Prostate gland (tissue), 2 donors: ENCODE data around the gene NOL9. TPM values are rescaled to one million over a fixed set of nuclear protein-coding genes. Genes with fewer than 3 reads are reported as not detected.

Experiments
- DNase-seq: peaks from one replicate; pipeline ENCODE4 v3.0.0-alpha.2; 2019; ENCODE audit warnings: low spot score
- H3K27ac ChIP-seq, 2 donors: fragments of 200-600 bp; sonication (generic); 2 replicates each; pipeline ENCODE4 v1.5.1; 2017 to 2019
- H3K27me3 ChIP-seq: fragments of 200-600 bp; sonication (generic); replicated peaks from 2 replicates; pipeline ENCODE4 v1.5.1; 2019; ENCODE audit not compliant: insufficient read depth
- H3K36me3 ChIP-seq, 2 donors: fragments of 200-600 bp; sonication (generic); 1 replicate in 1 of 2; 2 replicates in 1 of 2; pipeline versions ENCODE4 v1.5.1 to v1.8.1; 2017 to 2019
- H3K4me1 ChIP-seq: fragments of 200-600 bp; sonication (generic); replicated peaks from 2 replicates; pipeline ENCODE4 v1.5.1; 2019
- H3K4me3 ChIP-seq, 2 donors: fragments of 200-600 bp; sonication (generic); 2 replicates each; pipeline ENCODE4 v1.5.1; 2017 to 2019
- H3K9me3 ChIP-seq: fragments of 200-600 bp; sonication (generic); 2 replicates; pipeline ENCODE4 v1.5.1; 2017
- POLR2A ChIP-seq: fragments of 450-650 bp; IDR thresholded peaks from one replicate; pipeline ENCODE4 v1.6.1; 2016; ENCODE audit warnings: antibody characterized with exemption, mild to moderate bottlenecking
- POLR2AphosphoS5 ChIP-seq: sonication (generic); formaldehyde crosslinking; IDR thresholded peaks from one replicate; pipeline ENCODE4 v1.6.1; 2017; ENCODE audit warnings: antibody characterized with exemption
- WGBS: methylation state at CpG from one replicate; pipeline ENCODE4 v1.1.5; 2018; 5-methylcytosine and 5-hydroxymethylcytosine counted together
- intact Hi-C: fragments of 100-400 bp; cut with DNase I; formaldehyde crosslinking; loops from one replicate; pipeline ENCODE4 v1.14.2; 2022
- total RNA-seq, 2 donors: library from RNA; depleted of rRNA; stranded (reverse); fragments of >200 nt; gene quantifications; one replicate each; pipeline ENCODE4 v1.1.0, GENCODE V29; 2016
- TF ChIP-seq, protein P1 (sequence below), 4 experiments: fragments of 200-600 bp in 2 of 4; fragments of 450-650 bp in 2 of 4; sonication (generic) in 2 of 4; IDR thresholded peaks; 1 replicate in 3 of 4; 2 replicates in 1 of 4; pipeline ENCODE4 v1.5.1; 2016 to 2019; ENCODE audit warnings: antibody characterized with exemption in 4 of 4, mild to moderate bottlenecking in 2 of 4, moderate library complexity in 2 of 4

Gene NOL9
- total RNA-seq, 2 donors from 2014 or later: 15.7 to 20.9 TPM

DNA sequence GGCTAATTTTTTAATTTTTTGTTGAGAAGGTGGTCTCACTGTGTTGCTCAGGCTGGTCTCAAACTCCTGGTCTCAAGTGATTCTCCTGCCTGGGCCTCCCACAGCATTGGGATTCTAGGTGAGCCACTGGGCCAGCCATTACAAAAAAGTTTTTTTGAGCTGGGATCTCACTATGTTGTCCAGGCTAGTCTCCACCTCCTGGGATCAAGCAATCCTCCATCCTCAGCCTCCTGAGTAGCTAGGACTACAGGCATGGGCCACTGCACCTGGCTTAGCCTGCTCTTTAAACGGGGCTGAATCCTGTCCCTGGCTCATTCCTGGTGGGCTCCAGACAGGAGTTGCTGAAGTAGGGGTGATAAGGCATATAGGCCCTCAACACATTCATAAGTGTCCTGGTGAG lies 3.3 kb upstream of the NOL9 start:
- Histone ChIP-seq H3K27me3 (no peaks in the 10 kb centered on the region), H3K27ac (no peak overlapping the region), H3K4me1 (no peaks in the 10 kb centered on the region), H3K36me3 (no peaks in the 10 kb centered on the region), H3K4me3 (no peak overlapping the region), H3K9me3 (no peaks in the 10 kb centered on the region)
- WGBS: 95% methylated on average over 1 of the region's 1 CpG
- TF ChIP-seq POLR2AphosphoS5: no peak
- TF ChIP-seq, protein P1, sequence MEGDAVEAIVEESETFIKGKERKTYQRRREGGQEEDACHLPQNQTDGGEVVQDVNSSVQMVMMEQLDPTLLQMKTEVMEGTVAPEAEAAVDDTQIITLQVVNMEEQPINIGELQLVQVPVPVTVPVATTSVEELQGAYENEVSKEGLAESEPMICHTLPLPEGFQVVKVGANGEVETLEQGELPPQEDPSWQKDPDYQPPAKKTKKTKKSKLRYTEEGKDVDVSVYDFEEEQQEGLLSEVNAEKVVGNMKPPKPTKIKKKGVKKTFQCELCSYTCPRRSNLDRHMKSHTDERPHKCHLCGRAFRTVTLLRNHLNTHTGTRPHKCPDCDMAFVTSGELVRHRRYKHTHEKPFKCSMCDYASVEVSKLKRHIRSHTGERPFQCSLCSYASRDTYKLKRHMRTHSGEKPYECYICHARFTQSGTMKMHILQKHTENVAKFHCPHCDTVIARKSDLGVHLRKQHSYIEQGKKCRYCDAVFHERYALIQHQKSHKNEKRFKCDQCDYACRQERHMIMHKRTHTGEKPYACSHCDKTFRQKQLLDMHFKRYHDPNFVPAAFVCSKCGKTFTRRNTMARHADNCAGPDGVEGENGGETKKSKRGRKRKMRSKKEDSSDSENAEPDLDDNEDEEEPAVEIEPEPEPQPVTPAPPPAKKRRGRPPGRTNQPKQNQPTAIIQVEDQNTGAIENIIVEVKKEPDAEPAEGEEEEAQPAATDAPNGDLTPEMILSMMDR (IDR thresholded peaks at IDR 0.05): no peak
- no peak for DNase-seq
- intact Hi-C loops: no loop called here

DNA sequence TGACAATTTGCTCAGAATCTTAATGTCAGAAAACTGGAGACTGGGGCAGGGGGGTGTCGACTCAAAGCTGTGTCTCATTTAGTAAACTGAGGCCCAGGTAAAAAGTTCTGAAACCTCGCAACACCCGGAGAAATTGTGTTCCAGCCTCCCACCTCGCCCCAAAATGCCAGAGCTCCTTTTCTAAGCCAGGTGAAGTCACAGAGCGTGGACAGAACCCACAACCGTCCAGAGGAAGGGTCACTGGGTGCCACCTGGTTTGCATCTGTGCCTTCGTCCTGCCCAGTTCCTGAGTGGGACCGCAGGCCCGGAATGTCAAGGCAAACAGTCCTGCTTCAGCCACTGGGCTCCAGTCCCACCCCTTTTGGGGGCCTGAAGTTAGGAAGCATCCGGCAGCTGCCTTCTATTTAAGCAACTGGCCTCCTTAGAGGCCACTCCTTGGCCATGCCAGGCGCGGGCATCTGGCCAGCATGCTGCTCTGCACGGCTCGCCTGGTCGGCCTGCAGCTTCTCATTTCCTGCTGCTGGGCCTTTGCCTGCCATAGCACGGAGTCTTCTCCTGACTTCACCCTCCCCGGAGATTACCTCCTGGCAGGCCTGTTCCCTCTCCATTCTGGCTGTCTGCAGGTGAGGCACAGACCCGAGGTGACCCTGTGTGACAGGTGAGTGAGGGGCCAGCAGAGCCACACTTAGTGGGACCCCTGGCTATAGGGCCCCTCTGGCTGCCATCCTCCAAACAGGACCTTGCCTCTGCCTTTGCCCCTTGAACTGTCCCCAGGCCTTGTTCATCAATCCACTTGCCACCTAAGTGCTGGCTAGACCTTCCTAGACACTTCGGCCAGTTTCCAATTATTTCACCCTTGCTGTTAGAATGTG lies 830 bp upstream of the NOL9 start, which contains the start of gene TAS1R1:
Gene TAS1R1, plus strand, starts transcription at position 401 of the 872 bp plus-strand sequence. Its CDS starts 67 bp downstream, at position 468.
- TF ChIP-seq POLR2AphosphoS5: no peak
- TF ChIP-seq, protein P1 (IDR thresholded peaks at IDR 0.05): no peak
- TF ChIP-seq POLR2A: no peak
- Histone ChIP-seq H3K4me3 (peak within 1 kb of the TSS; percentile 85 to 98), H3K9me3 (no peaks in the 10 kb centered on the region), H3K36me3 (no peaks in the 10 kb centered on the region), H3K27ac (peak within 1 kb of the TSS; percentile 55 to 66), H3K4me1 (no peaks in the 10 kb centered on the region), H3K27me3 (no peaks in the 10 kb centered on the region)
- DNase-seq: peak; percentile 9
- 76% methylated on average over 19 of the region's 19 CpGs for WGBS
- intact Hi-C loops: loop anchor here (2.0 kb wide), 3 partner anchors 26 to 80 kb away; no protein-coding TSS in a partner anchor

DNA sequence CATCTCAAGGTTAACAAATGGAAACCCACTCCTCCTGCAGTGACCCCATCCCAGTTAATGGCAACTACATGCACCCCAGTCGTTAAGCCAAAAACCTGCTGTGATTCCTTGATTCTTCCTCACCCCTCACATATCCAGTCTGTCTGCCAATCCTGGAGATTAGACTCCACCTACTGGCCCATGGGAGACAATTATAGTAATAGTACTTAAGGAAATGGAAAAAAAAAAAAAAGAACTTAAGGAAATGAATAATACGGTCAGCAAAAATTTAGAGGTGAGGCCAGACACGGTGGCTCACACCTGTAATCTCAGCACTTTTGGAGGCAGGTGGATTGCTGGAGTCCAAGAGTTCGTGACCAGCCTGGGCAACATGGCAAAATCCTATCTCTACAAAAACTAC lies 7.0 kb downstream of the NOL9 start:
- WGBS: 54% methylated on average over 4 of the region's 4 CpGs
- Histone ChIP-seq H3K4me3 (no peak overlapping the region), H3K27ac (no peak overlapping the region), H3K4me1 (no peaks in the 10 kb centered on the region), H3K27me3 (no peaks in the 10 kb centered on the region), H3K36me3 (no peaks in the 10 kb centered on the region), H3K9me3 (no peaks in the 10 kb centered on the region)
- TF ChIP-seq POLR2A: no peak
- no peak for TF ChIP-seq POLR2AphosphoS5
- TF ChIP-seq, protein P1 (IDR thresholded peaks at IDR 0.05): no peak
- intact Hi-C loops: no loop called here
- no peak for DNase-seq

DNA sequence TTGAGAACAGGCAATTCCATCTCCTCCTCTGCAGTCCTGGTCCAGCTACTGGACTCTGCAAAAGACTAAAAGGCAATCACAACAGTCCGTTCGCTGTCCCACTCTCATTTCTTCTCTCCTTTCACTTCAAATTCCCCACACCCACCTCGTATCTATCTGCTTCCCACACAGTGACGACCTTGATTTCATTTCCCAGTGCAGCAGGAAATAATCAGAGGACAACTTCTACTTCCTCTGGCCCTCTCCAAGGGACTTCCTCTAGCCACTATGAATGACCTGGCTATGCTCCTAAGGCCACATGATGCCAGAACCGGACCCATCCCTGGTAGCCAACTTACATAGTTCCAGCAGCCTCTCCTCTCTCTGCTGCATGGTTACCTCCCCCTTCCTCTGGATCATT lies 8.0 kb downstream of the NOL9 start:
- DNase-seq: no peak
- Histone ChIP-seq H3K36me3 (no peaks in the 10 kb centered on the region), H3K27ac (no peak overlapping the region), H3K9me3 (no peaks in the 10 kb centered on the region), H3K4me3 (no peak overlapping the region), H3K27me3 (no peaks in the 10 kb centered on the region), H3K4me1 (no peaks in the 10 kb centered on the region)
- intact Hi-C loops: no loop called here
- no peak for TF ChIP-seq POLR2AphosphoS5
- TF ChIP-seq, protein P1 (IDR thresholded peaks at IDR 0.05): no peak
- no peak for TF ChIP-seq POLR2A
- 78% methylated on average over 5 of the region's 5 CpGs for WGBS
